ENCODE results near the gene CHAT.

CHAT gene

GRCh38 chr10:49597426-49598163, 16.2 kb upstream of the CHAT start:
- no peaks in the 10 kb centered on the region for H3K9me3 ChIP-seq (ENCODE audit: control insufficient read depth, insufficient read depth, low read length)
- H3K9me2 ChIP-seq (replicated peaks; ENCODE audit: control insufficient read depth, low read length): no peaks in the 10 kb centered on the region
- TF ChIP-seq EZH2phosphoT487 (IDR thresholded peaks at IDR 0.05; ENCODE audit: borderline replicate concordance, low read length) (no peak), CTCF (IDR thresholded peaks at IDR 0.05; ENCODE audit: low read depth, low read length, poor library complexity, severe bottlenecking) (no peak)
- no peak overlapping the region for H3K27ac ChIP-seq (ENCODE audit: low read depth, low read length)
- H3F3A ChIP-seq (ENCODE audit: control insufficient read depth, insufficient read depth): no peaks in the 10 kb centered on the region
- H3K79me2 ChIP-seq (ENCODE audit: control insufficient read depth, low read length): no peaks in the 10 kb centered on the region
- H4K20me1 ChIP-seq (ENCODE audit: control insufficient read depth, insufficient read depth, low read depth, low read length): no peaks in the 10 kb centered on the region
- H3K4me3 ChIP-seq (ENCODE audit: low read length): no peak overlapping the region
- no peak overlapping the region for H3K4me2 ChIP-seq (ENCODE audit: low read length)
- H3K36me3 ChIP-seq (ENCODE audit: control insufficient read depth, low read length): no peaks in the 10 kb centered on the region
- H3K27me3 ChIP-seq (ENCODE audit: control insufficient read depth, low read length): no peaks in the 10 kb centered on the region
- no peaks in the 10 kb centered on the region for H3K4me1 ChIP-seq (ENCODE audit: control insufficient read depth, low read length)

- Histone ChIP-seq H4K20me1 (ENCODE audit: control insufficient read depth, insufficient read depth, low read depth, low read length) (no peaks in the 10 kb centered on the region), H3K9me3 (ENCODE audit: control insufficient read depth, insufficient read depth, low read length) (no peaks in the 10 kb centered on the region), H3K9me2 (replicated peaks; ENCODE audit: control insufficient read depth, low read length) (no peaks in the 10 kb centered on the region), H3K27ac (ENCODE audit: low read depth, low read length) (no peak overlapping the region), H3K27me3 (ENCODE audit: control insufficient read depth, low read length) (peaks cover 4% of the 10 kb centered on the region; the same call in 1 of the 2 replicates), H3K4me3 (ENCODE audit: low read length) (no peak overlapping the region), H3K36me3 (ENCODE audit: control insufficient read depth, low read length) (no peaks in the 10 kb centered on the region), H3K4me1 (ENCODE audit: control insufficient read depth, low read length) (no peaks in the 10 kb centered on the region), H3K79me2 (ENCODE audit: control insufficient read depth, low read length) (no peaks in the 10 kb centered on the region), H3F3A (ENCODE audit: control insufficient read depth, insufficient read depth) (no peaks in the 10 kb centered on the region), H3K4me2 (ENCODE audit: low read length) (no peak overlapping the region)
- TF ChIP-seq EZH2phosphoT487 (IDR thresholded peaks at IDR 0.05; ENCODE audit: borderline replicate concordance, low read length) (no peak), CTCF (IDR thresholded peaks at IDR 0.05; ENCODE audit: low read depth, low read length, poor library complexity, severe bottlenecking) (no peak)
These were observed 15.5 kb upstream of the CHAT start for GRCh38 chr10:49598164-49598856.

GRCh38 chr10:49598986-49599385, 14.9 kb upstream of the CHAT start:
- Histone ChIP-seq H3K79me2 (ENCODE audit: control insufficient read depth, low read length) (no peaks in the 10 kb centered on the region), H3K4me3 (ENCODE audit: low read length) (no peak overlapping the region), H3K9me2 (replicated peaks; ENCODE audit: control insufficient read depth, low read length) (no peaks in the 10 kb centered on the region), H3K4me1 (ENCODE audit: control insufficient read depth, low read length) (no peaks in the 10 kb centered on the region), H3K27me3 (ENCODE audit: control insufficient read depth, low read length) (peaks cover 4% of the 10 kb centered on the region; the same call in 1 of the 2 replicates), H3K27ac (ENCODE audit: low read depth, low read length) (no peak overlapping the region), H4K20me1 (ENCODE audit: control insufficient read depth, insufficient read depth, low read depth, low read length) (no peaks in the 10 kb centered on the region), H3K9me3 (ENCODE audit: control insufficient read depth, insufficient read depth, low read length) (no peaks in the 10 kb centered on the region), H3K4me2 (ENCODE audit: low read length) (no peak overlapping the region), H3K36me3 (ENCODE audit: control insufficient read depth, low read length) (no peaks in the 10 kb centered on the region), H3F3A (ENCODE audit: control insufficient read depth, insufficient read depth) (no peaks in the 10 kb centered on the region)
- TF ChIP-seq EZH2phosphoT487 (IDR thresholded peaks at IDR 0.05; ENCODE audit: borderline replicate concordance, low read length): no peak
- no peak for TF ChIP-seq CTCF (IDR thresholded peaks at IDR 0.05; ENCODE audit: low read depth, low read length, poor library complexity, severe bottlenecking)
